SU-DHL-6 (cell line): Measurements from ENCODE around the gene IL20.

ENCODE experiments used
- CTCF ChIP-seq: fragments of 200-600 bp; sonication (generic); IDR thresholded peaks from one replicate; pipeline ENCODE4 v1.5.1; 2017; ENCODE audit warnings: antibody characterized with exemption, mild to moderate bottlenecking, low read length, moderate library complexity; ENCODE audit not compliant: insufficient read depth, poor library complexity, severe bottlenecking
- EZH2phosphoT487 ChIP-seq: fragments of 200-600 bp; sonication (generic), shearing (Covaris generic); conservative IDR thresholded peaks from 2 replicates; pipeline ENCODE4 v1.6.1; 2018; ENCODE audit warnings: mild to moderate bottlenecking, antibody characterized with exemption, low read length, moderate library complexity, mixed read lengths

- no peak for TF ChIP-seq CTCF
- TF ChIP-seq EZH2phosphoT487, result no peak
Measured at GRCh38 chr1:206891412-206891811, 26.0 kb downstream of the IL20 start.
